ENCODE data around the gene PC.

PC gene

GRCh38 chr11:66951927-66952337 lies 6.3 kb downstream of the PC start:
- DNase-seq (ENCODE audit: low spot score): no peak

GRCh38 chr11:66951135-66951534 lies 7.0 kb downstream of the PC start:
- no peak for DNase-seq (ENCODE audit: low spot score)

GRCh38 chr11:66950112-66950535 lies 8.1 kb downstream of the PC start:
- no peak for DNase-seq (ENCODE audit: low spot score)

GRCh38 chr11:66938582-66939135 lies 19.5 kb downstream of the PC start:
- DNase-seq (ENCODE audit: low spot score): no peak

- no peak for DNase-seq (ENCODE audit: low spot score)
Observed at GRCh38 chr11:66937193-66937733, 20.9 kb downstream of the PC start.

GRCh38 chr11:66936311-66936711 lies 21.9 kb downstream of the PC start:
- no peak for DNase-seq (ENCODE audit: low spot score)

- DNase-seq (ENCODE audit: low spot score): no peak
Observed at GRCh38 chr11:66934950-66935779, 23.0 kb downstream of the PC start.

- no peak for DNase-seq (ENCODE audit: low spot score)
Observed at GRCh38 chr11:66933531-66933930, 24.7 kb downstream of the PC start.

- no peak for DNase-seq (ENCODE audit: low spot score)
Observed at GRCh38 chr11:66932543-66932942, 25.6 kb downstream of the PC start.

GRCh38 chr11:66929753-66930152 lies 28.4 kb downstream of the PC start:
- DNase-seq (ENCODE audit: low spot score): no peak

- DNase-seq (ENCODE audit: low spot score): no peak
Observed at GRCh38 chr11:66924272-66924671, 33.9 kb downstream of the PC start.

- no peak for DNase-seq (ENCODE audit: low spot score)
Observed at GRCh38 chr11:66922551-66922950, 35.6 kb downstream of the PC start.

GRCh38 chr11:66920978-66921784 lies 37.0 kb downstream of the PC start:
- no peak for DNase-seq (ENCODE audit: low spot score)

GRCh38 chr11:66919923-66920322 lies 38.3 kb downstream of the PC start:
- no peak for DNase-seq (ENCODE audit: low spot score)

GRCh38 chr11:66918741-66919140 lies 39.4 kb downstream of the PC start:
- no peak for DNase-seq (ENCODE audit: low spot score)

- DNase-seq (ENCODE audit: low spot score): no peak
Observed at GRCh38 chr11:66915866-66916265, 42.3 kb downstream of the PC start.

GRCh38 chr11:66915046-66915832 lies 42.9 kb downstream of the PC start:
- no peak for DNase-seq (ENCODE audit: low spot score)

- no peak for DNase-seq (ENCODE audit: low spot score)
Observed at GRCh38 chr11:66914505-66914904, 43.7 kb downstream of the PC start.

GRCh38 chr11:66912911-66913310 lies 45.3 kb downstream of the PC start:
- no peak for DNase-seq (ENCODE audit: low spot score)

- DNase-seq (ENCODE audit: low spot score): no peak
Observed at GRCh38 chr11:66912361-66912760, 45.8 kb downstream of the PC start.

GRCh38 chr11:66910669-66911068 lies 47.5 kb downstream of the PC start:
- no peak for DNase-seq (ENCODE audit: low spot score)

GRCh38 chr11:66910016-66910415 lies 48.2 kb downstream of the PC start:
- no peak for DNase-seq (ENCODE audit: low spot score)
